DND-41 (cell line): ENCODE data around the gene LRIG3.
A peak's percentile ranks its signal among the peaks of the same experiment; 100 is the strongest.

ENCODE experiments used
- ATAC-seq: fragments of 200-7000 bp; cut with Tn5 transposase; 3 replicates; pipeline ENCODE4 v1.9.1; 2021; ENCODE audit warnings: low read depth; ENCODE audit not compliant: insufficient read depth
- DNase-seq: peaks from one replicate; pipeline ENCODE4 v3.0.0-alpha.2; 2020
- H2AFZ ChIP-seq: 2 replicates; pipeline ENCODE4 v1.6.0; 2012; ENCODE audit warnings: low read depth, low read length
- H3K27ac ChIP-seq: 2 replicates; pipeline ENCODE4 v1.5.1; 2012; ENCODE audit warnings: low read length, inconsistent platforms
- H3K27me3 ChIP-seq: fragments of 200-600 bp; sonication (generic); 2 replicates; pipeline ENCODE4 v1.6.0; 2012; ENCODE audit warnings: low read length, mild to moderate bottlenecking, inconsistent platforms; ENCODE audit not compliant: insufficient read depth, poor library complexity
- H3K36me3 ChIP-seq: 2 replicates; pipeline ENCODE4 v1.5.1; 2012; ENCODE audit warnings: low read length, inconsistent platforms; ENCODE audit not compliant: insufficient read depth
- H3K4me1 ChIP-seq: 2 replicates; pipeline ENCODE4 v1.5.1; 2012; ENCODE audit warnings: mild to moderate bottlenecking, low read length; ENCODE audit not compliant: insufficient read depth
- H3K4me2 ChIP-seq: 2 replicates; pipeline ENCODE4 v1.6.0; 2012; ENCODE audit warnings: mild to moderate bottlenecking, moderate library complexity, low read length, inconsistent platforms; ENCODE audit not compliant: insufficient read depth
- H3K4me3 ChIP-seq, 2 experiments: fragments of 200-600 bp in 1 of 2; shearing (Covaris generic) in 1 of 2; 2 replicates each; pipeline ENCODE4 v1.5.1; 2012 to 2016; ENCODE audit warnings: inconsistent platforms in 2 of 2, low read length in 2 of 2, mild to moderate bottlenecking in 2 of 2, low read depth in 1 of 2, moderate library complexity in 1 of 2
- H3K79me2 ChIP-seq: 2 replicates; pipeline ENCODE4 v1.6.0; 2012; ENCODE audit warnings: low read length, inconsistent platforms; ENCODE audit not compliant: insufficient read depth
- H3K9ac ChIP-seq: 2 replicates; pipeline ENCODE4 v1.6.0; 2012; ENCODE audit warnings: low read depth, mild to moderate bottlenecking, inconsistent platforms, low read length, moderate library complexity
- H3K9me3 ChIP-seq: 2 replicates; pipeline ENCODE4 v1.5.1; 2012; ENCODE audit warnings: low read length, moderate library complexity, mild to moderate bottlenecking, inconsistent platforms; ENCODE audit not compliant: insufficient read depth, severe bottlenecking
- H4K20me1 ChIP-seq: 2 replicates; pipeline ENCODE4 v1.6.0; 2012; ENCODE audit warnings: low read length; ENCODE audit not compliant: insufficient read depth
- CTCF ChIP-seq: IDR thresholded peaks from 2 replicates; pipeline ENCODE4 v1.5.1; 2012; ENCODE audit warnings: borderline replicate concordance, low read length, moderate library complexity, mild to moderate bottlenecking; ENCODE audit not compliant: poor library complexity, severe bottlenecking; ENCODE audit errors: extremely low read depth
- EZH2 ChIP-seq: IDR thresholded peaks from 3 replicates; pipeline ENCODE4 v1.6.1; 2012; ENCODE audit warnings: borderline replicate concordance, low read depth, mild to moderate bottlenecking, moderate library complexity, low read length, inconsistent platforms; ENCODE audit not compliant: severe bottlenecking

The LRIG3 gene

GRCh38 chr12:58873496-58873895 is 46.8 kb downstream of the LRIG3 start:
- Histone ChIP-seq H3K36me3 (no peaks in the 10 kb centered on the region), H4K20me1 (no peaks in the 10 kb centered on the region), H3K9ac (no peak overlapping the region), H3K27me3 (no peaks in the 10 kb centered on the region), H2AFZ (no peak overlapping the region), H3K4me2 (no peak overlapping the region), H3K27ac (no peak overlapping the region), H3K9me3 (no peaks in the 10 kb centered on the region), H3K4me3 (no peak overlapping the region), H3K4me1 (no peaks in the 10 kb centered on the region), H3K79me2 (no peaks in the 10 kb centered on the region)
- ATAC-seq = no peak
- TF ChIP-seq EZH2 (no peak), CTCF (no peak)
- no peak for DNase-seq

GRCh38 chr12:58871556-58871955 is 48.7 kb downstream of the LRIG3 start:
- Histone ChIP-seq H3K9me3 (no peaks in the 10 kb centered on the region), H3K36me3 (no peaks in the 10 kb centered on the region), H3K27me3 (no peaks in the 10 kb centered on the region), H3K79me2 (no peaks in the 10 kb centered on the region), H4K20me1 (no peaks in the 10 kb centered on the region), H3K4me2 (no peak overlapping the region), H2AFZ (no peak overlapping the region), H3K4me3 (no peak overlapping the region), H3K4me1 (no peaks in the 10 kb centered on the region), H3K9ac (no peak overlapping the region), H3K27ac (no peak overlapping the region)
- DNase-seq = no peak
- ATAC-seq = peak; percentile 44; the same call in 1 of the 3 replicates
- no peak for TF ChIP-seq CTCF
- TF ChIP-seq EZH2 = no peak

GRCh38 chr12:58870595-58870994 is 49.7 kb downstream of the LRIG3 start:
- H3K27me3 ChIP-seq = no peaks in the 10 kb centered on the region
- H3K27ac ChIP-seq = no peak overlapping the region
- no peak for DNase-seq
- H3K36me3 ChIP-seq = no peaks in the 10 kb centered on the region
- H3K4me3 ChIP-seq = no peak overlapping the region
- H3K9ac ChIP-seq = no peak overlapping the region
- H3K79me2 ChIP-seq = no peaks in the 10 kb centered on the region
- H3K4me1 ChIP-seq = no peaks in the 10 kb centered on the region
- H2AFZ ChIP-seq = no peak overlapping the region
- H4K20me1 ChIP-seq = no peaks in the 10 kb centered on the region
- TF ChIP-seq EZH2 (no peak), CTCF (no peak)
- ATAC-seq = no peak
- no peak overlapping the region for H3K4me2 ChIP-seq
- H3K9me3 ChIP-seq = no peaks in the 10 kb centered on the region

GRCh38 chr12:58860788-58861240 is 59.5 kb downstream of the LRIG3 start:
- no peak overlapping the region for H3K4me2 ChIP-seq
- ATAC-seq = no peak
- H3K27ac ChIP-seq = no peak overlapping the region

More at GRCh38 chr12:58860788-58861240, 59.5 kb downstream of the LRIG3 start:
- no peak for DNase-seq
- no peak overlapping the region for H3K4me3 ChIP-seq
- no peaks in the 10 kb centered on the region for H3K36me3 ChIP-seq
- H3K9me3 ChIP-seq = no peaks in the 10 kb centered on the region
- no peaks in the 10 kb centered on the region for H3K4me1 ChIP-seq
- TF ChIP-seq EZH2 (no peak), CTCF (no peak)
- H4K20me1 ChIP-seq = no peaks in the 10 kb centered on the region
- no peak overlapping the region for H2AFZ ChIP-seq
- no peaks in the 10 kb centered on the region for H3K27me3 ChIP-seq
- H3K9ac ChIP-seq = no peak overlapping the region
- no peaks in the 10 kb centered on the region for H3K79me2 ChIP-seq
